Brain microvascular endothelial cell (primary cell): ENCODE measurements around the gene HIP1.
"Not testable (repeated sequence)": the region's sequence is repeated elsewhere in the genome, so short reads cannot be mapped to it uniquely, and the experiment has no call there.

Source experiments
- DNase-seq: peaks from one replicate; pipeline ENCODE4 v3.0.0-alpha.2; 2020
- H3K27ac ChIP-seq: fragments of 250-450 bp; sonication (Bioruptor Pico); 2 replicates; pipeline ENCODE4 v1.5.1; 2020; ENCODE audit warnings: mild to moderate bottlenecking, moderate library complexity
- H3K27me3 ChIP-seq: fragments of 250-450 bp; sonication (Bioruptor Pico); replicated peaks from 2 replicates; pipeline ENCODE4 v1.5.1; 2020; ENCODE audit warnings: mild to moderate bottlenecking
- H3K36me3 ChIP-seq: fragments of 250-450 bp; sonication (Bioruptor Pico); replicated peaks from 2 replicates; pipeline ENCODE4 v1.5.1; 2020; ENCODE audit warnings: mild to moderate bottlenecking
- H3K4me3 ChIP-seq: 2 replicates; pipeline ENCODE4 v1.5.1; 2011; ENCODE audit warnings: low read depth, mild to moderate bottlenecking, control low read depth, low read length, moderate library complexity
- CTCF ChIP-seq: IDR thresholded peaks from 2 replicates; pipeline ENCODE4 v1.5.1; 2011; ENCODE audit warnings: low read depth, mild to moderate bottlenecking, moderate library complexity, low read length, control low read depth, inconsistent platforms; ENCODE audit errors: missing control alignments
- in situ Hi-C: cut with HindIII; loops from 2 replicates; pipeline ENCODE4 v1.10.0; 2017; ENCODE audit warnings: low sequenced_read_pairs, low pct_ligation_motif_present

HIP1 gene

GRCh38 chr7:75694638-75695399 is 43.9 kb downstream of the HIP1 start:
- Histone ChIP-seq H3K27me3 (no peaks in the 10 kb centered on the region), H3K36me3 (no peaks in the 10 kb centered on the region), H3K4me3 (no peak overlapping the region), H3K27ac (no peak overlapping the region)
- DNase-seq = no peak
- no peak for TF ChIP-seq CTCF
- in situ Hi-C loops = no loop called here

- H3K36me3 ChIP-seq, DNase-seq, H3K4me3 ChIP-seq, in situ Hi-C loops, H3K27me3 ChIP-seq, H3K27ac ChIP-seq: not testable (repeated sequence)
Observed at GRCh38 chr7:75693668-75694067, 45.1 kb downstream of the HIP1 start.

- in situ Hi-C loops = no loop called here
- TF ChIP-seq CTCF = no peak
- no peak for DNase-seq
- Histone ChIP-seq H3K27ac (no peak overlapping the region), H3K4me3 (no peak overlapping the region), H3K27me3 (no peaks in the 10 kb centered on the region), H3K36me3 (no peaks in the 10 kb centered on the region)
Observed at GRCh38 chr7:75691793-75692543, 46.8 kb downstream of the HIP1 start.

DNA sequence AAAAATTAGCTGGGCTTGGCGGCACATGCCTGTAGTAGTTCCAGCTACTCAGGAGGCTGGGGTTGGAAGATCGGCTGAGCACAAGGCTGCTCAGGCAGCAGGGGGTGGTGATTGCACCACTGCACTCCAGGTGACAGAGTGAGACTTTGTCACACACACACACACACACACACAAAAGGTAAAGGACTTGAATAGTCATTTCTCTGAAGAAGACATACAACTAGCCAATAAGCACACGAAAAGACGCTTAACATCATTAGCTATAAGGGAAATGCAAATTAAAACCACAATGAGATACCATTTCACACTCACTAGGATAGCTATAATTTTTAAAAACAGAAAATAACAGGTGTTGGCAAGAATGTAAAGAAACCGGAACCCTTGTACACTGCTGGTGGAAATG is 48.6 kb downstream of the HIP1 start:
- TF ChIP-seq CTCF = no peak
- in situ Hi-C loops = no loop called here
- no peak for DNase-seq
- H3K4me3 ChIP-seq = no peak overlapping the region
- no peak overlapping the region for H3K27ac ChIP-seq
- H3K27me3 ChIP-seq = no peaks in the 10 kb centered on the region
- no peaks in the 10 kb centered on the region for H3K36me3 ChIP-seq

GRCh38 chr7:75689246-75690099 is 49.3 kb downstream of the HIP1 start:
- no peak for DNase-seq
- Histone ChIP-seq H3K36me3 (no peaks in the 10 kb centered on the region), H3K27me3 (no peaks in the 10 kb centered on the region), H3K27ac (no peak overlapping the region), H3K4me3 (no peak overlapping the region)
- no peak for TF ChIP-seq CTCF
- in situ Hi-C loops = no loop called here
